IMR-90 (cell line): ENCODE data around the gene PAK6. TPM values are rescaled to one million over a fixed set of nuclear protein-coding genes. Genes with fewer than 3 reads are reported as not detected.

Experiments
- ATAC-seq: fragments of 200-7000 bp; cut with Tn5 transposase; 2 replicates; pipeline ENCODE4 v1.9.1; 2020; ENCODE audit warnings: low read depth, mild to moderate bottlenecking, moderate library complexity
- BruUV-seq: library from RNA; stranded (reverse); fragments of 400-500 nt; replicated peaks from 2 replicates; lab custom pipeline; 2021; lab: Mats Ljungman, UMichigan
- CTCF ChIA-PET: fragments of 300-600 bp; formaldehyde crosslinking; extraction: SDS; loops from one replicate; lab custom pipeline; 2021; ENCODE audit warnings: antibody characterized with exemption; lab: Yijun Ruan, JAX
- POLR2A ChIA-PET: fragments of 300-600 bp; sonication (Branson Sonifier 250); formaldehyde crosslinking; loops from one replicate; lab custom pipeline; 2022; ENCODE audit warnings: antibody characterized with exemption; ENCODE audit not compliant: unreplicated experiment; lab: Charles Lee
- DNase-seq: peaks from one replicate; pipeline ENCODE4 v3.0.0; 2013
- H2AFZ ChIP-seq: replicated peaks from 2 replicates; pipeline ENCODE3; 2013; ENCODE audit warnings: low read length, mild to moderate bottlenecking; ENCODE audit not compliant: poor library complexity
- H2AK5ac ChIP-seq: 2 replicates; pipeline ENCODE4 v1.6.1; 2013; ENCODE audit warnings: low read depth, low read length, inconsistent platforms
- H2AK9ac ChIP-seq: replicated peaks from 2 replicates; pipeline ENCODE3; 2013; ENCODE audit warnings: mild to moderate bottlenecking, low read depth, low read length, moderate library complexity; ENCODE audit not compliant: poor library complexity
- H2BK120ac ChIP-seq: 2 replicates; pipeline ENCODE4 v1.6.1; 2013; ENCODE audit warnings: low read depth, low read length, inconsistent platforms
- H2BK15ac ChIP-seq: 3 replicates; pipeline ENCODE4 v1.6.1; 2013; ENCODE audit warnings: low read depth, low read length, inconsistent platforms
- H2BK20ac ChIP-seq: 2 replicates; pipeline ENCODE4 v1.6.1; 2013; ENCODE audit warnings: low read depth, mild to moderate bottlenecking, inconsistent platforms, low read length, moderate library complexity
- H2BK5ac ChIP-seq: 2 replicates; pipeline ENCODE4 v1.6.1; 2013; ENCODE audit warnings: mild to moderate bottlenecking, low read depth, low read length, inconsistent platforms; ENCODE audit not compliant: poor library complexity, severe bottlenecking
- H3K14ac ChIP-seq: replicated peaks from 2 replicates; pipeline ENCODE4 v1.6.1; 2013; ENCODE audit warnings: low read depth, low read length, inconsistent platforms
- H3K18ac ChIP-seq: 2 replicates; pipeline ENCODE4 v1.6.1; 2013; ENCODE audit warnings: low read depth, low read length, control low read depth
- H3K23ac ChIP-seq: 2 replicates; pipeline ENCODE4 v1.6.1; 2013; ENCODE audit warnings: low read depth, low read length, inconsistent platforms
- H3K27ac ChIP-seq: 2 replicates; pipeline ENCODE4 v1.5.1; 2013; ENCODE audit warnings: mild to moderate bottlenecking, control low read depth, low read length; ENCODE audit not compliant: insufficient read depth
- H3K27me3 ChIP-seq: 2 replicates; pipeline ENCODE4 v1.6.1; 2013; ENCODE audit warnings: low read length; ENCODE audit not compliant: control insufficient read depth, insufficient read depth
- H3K36me3 ChIP-seq: 2 replicates; pipeline ENCODE4 v1.6.1; 2013; ENCODE audit warnings: low read length, mixed read lengths; ENCODE audit not compliant: control insufficient read depth, insufficient read depth
- H3K4ac ChIP-seq: 2 replicates; pipeline ENCODE4 v1.6.1; 2013; ENCODE audit warnings: low read depth, low read length, inconsistent platforms
- H3K4me1 ChIP-seq: 2 replicates; pipeline ENCODE4 v1.6.1; 2013; ENCODE audit warnings: low read length, mixed read lengths; ENCODE audit not compliant: control insufficient read depth, insufficient read depth
- H3K4me2 ChIP-seq: 2 replicates; pipeline ENCODE4 v1.6.1; 2013; ENCODE audit warnings: low read depth, mild to moderate bottlenecking, control low read depth, low read length, moderate library complexity
- H3K4me3 ChIP-seq: 2 replicates; pipeline ENCODE4 v1.5.1; 2013; ENCODE audit warnings: low read depth, mild to moderate bottlenecking, control low read depth, low read length, moderate library complexity; ENCODE audit not compliant: insufficient read depth
- H3K56ac ChIP-seq: 2 replicates; pipeline ENCODE4 v1.6.1; 2013; ENCODE audit warnings: low read length, inconsistent platforms; ENCODE audit not compliant: insufficient read depth; ENCODE audit errors: extremely low read depth
- H3K79me1 ChIP-seq, 2 experiments: 2 replicates each; pipeline ENCODE4 v1.6.1; 2013; ENCODE audit warnings: low read length in 2 of 2, inconsistent platforms in 1 of 2, low read depth in 1 of 2
- H3K9ac ChIP-seq: 2 replicates; pipeline ENCODE4 v1.6.1; 2013; ENCODE audit warnings: low read depth, low read length, control low read depth
- H3K9me1 ChIP-seq: 2 replicates; pipeline ENCODE4 v1.6.1; 2013; ENCODE audit warnings: low read length, inconsistent platforms; ENCODE audit not compliant: insufficient read depth
- H3K9me3 ChIP-seq: 2 replicates; pipeline ENCODE4 v1.6.1; 2013; ENCODE audit warnings: low read length; ENCODE audit not compliant: control insufficient read depth, insufficient read depth
- H4K20me1 ChIP-seq: 2 replicates; pipeline ENCODE4 v1.6.1; 2013; ENCODE audit warnings: low read length, inconsistent platforms; ENCODE audit not compliant: insufficient read depth
- H4K5ac ChIP-seq: 2 replicates; pipeline ENCODE4 v1.6.1; 2013; ENCODE audit warnings: mild to moderate bottlenecking, low read depth, low read length, control low read depth
- H4K8ac ChIP-seq, 2 experiments: 2 replicates each; pipeline ENCODE4 v1.6.1; 2013; ENCODE audit warnings: low read depth in 2 of 2, low read length in 2 of 2, control low read depth in 1 of 2, inconsistent platforms in 1 of 2
- H4K91ac ChIP-seq: 2 replicates; pipeline ENCODE4 v1.6.1; 2013; ENCODE audit warnings: low read depth, low read length, inconsistent platforms; ENCODE audit not compliant: insufficient read depth
- BHLHE40 ChIP-seq: fragments of 150-350 bp; IDR thresholded peaks from 2 replicates; pipeline ENCODE4 v1.6.1; 2016; ENCODE audit warnings: mild to moderate bottlenecking, low read depth, low read length
- CEBPB ChIP-seq: IDR thresholded peaks from 2 replicates; pipeline ENCODE4 v1.6.1; 2012; ENCODE audit warnings: low read depth, low read length, improper control_type of control experiment
- CHD1 ChIP-seq: IDR thresholded peaks from 2 replicates; pipeline ENCODE4 v1.6.1; 2012; ENCODE audit warnings: low read depth, low read length, improper control_type of control experiment
- CTCF ChIP-seq: conservative IDR thresholded peaks from 2 replicates; pipeline ENCODE4 v1.5.1; 2012; ENCODE audit warnings: mild to moderate bottlenecking, low read depth, low read length, improper control_type of control experiment
- ELK1 ChIP-seq: fragments of 150-350 bp; IDR thresholded peaks from 2 replicates; pipeline ENCODE4 v1.6.1; 2016; ENCODE audit warnings: low read depth, mild to moderate bottlenecking, low read length, moderate library complexity, borderline replicate concordance
- MAFK ChIP-seq: IDR thresholded peaks from 2 replicates; pipeline ENCODE4 v1.6.1; 2012; ENCODE audit warnings: low read depth, low read length, improper control_type of control experiment
- MAZ ChIP-seq: IDR thresholded peaks from 2 replicates; pipeline ENCODE4 v1.6.1; 2012; ENCODE audit warnings: low read depth, mild to moderate bottlenecking, low read length, improper control_type of control experiment, moderate library complexity, borderline replicate concordance
- MXI1 ChIP-seq: IDR thresholded peaks from 2 replicates; pipeline ENCODE4 v1.6.1; 2012; ENCODE audit warnings: low read depth, mild to moderate bottlenecking, low read length, moderate library complexity, borderline replicate concordance
- NFE2L2 ChIP-seq: fragments of 150-350 bp; IDR thresholded peaks from 2 replicates; pipeline ENCODE4 v1.6.1; 2016; ENCODE audit warnings: low read depth, mild to moderate bottlenecking, low read length
- POLR2A ChIP-seq: IDR thresholded peaks from 2 replicates; pipeline ENCODE4 v1.6.1; 2012; ENCODE audit warnings: mild to moderate bottlenecking, low read depth, low read length
- RAD21 ChIP-seq: IDR thresholded peaks from 2 replicates; pipeline ENCODE4 v1.6.1; 2012; ENCODE audit warnings: low read length, improper control_type of control experiment
- RCOR1 ChIP-seq: IDR thresholded peaks from 2 replicates; pipeline ENCODE4 v1.6.1; 2012; ENCODE audit warnings: mild to moderate bottlenecking, low read length, improper control_type of control experiment; ENCODE audit not compliant: insufficient replicate concordance
- RFX5 ChIP-seq: IDR thresholded peaks from 2 replicates; pipeline ENCODE4 v1.8.0; 2012; ENCODE audit warnings: low read depth, mild to moderate bottlenecking, low read length, moderate library complexity
- USF2 ChIP-seq: fragments of 150-350 bp; IDR thresholded peaks from 2 replicates; pipeline ENCODE4 v1.6.1; 2017; ENCODE audit warnings: mild to moderate bottlenecking, antibody characterized with exemption, low read length, low read depth
- WGBS, 2 experiments: methylation state at CpG; one replicate each; pipeline versions ENCODE4 v1.1.5 to v1.1.7; 2013; ENCODE audit warnings: missing lambda C conversion rate in 2 of 2; ENCODE audit not compliant: insufficient read length in 1 of 2; ENCODE audit errors: extremely low coverage in 2 of 2; 5-methylcytosine and 5-hydroxymethylcytosine counted together
- dilution Hi-C: fragments of 300-500 bp; cut with HindIII; formaldehyde crosslinking; loops from one replicate; pipeline ENCODE4 v1.14.3; 2018; ENCODE audit warnings: low sequenced_read_pairs; ENCODE audit not compliant: unreplicated experiment
- in situ Hi-C: fragments of 300-500 bp; cut with MboI; formaldehyde crosslinking; loops from 3 replicates; pipeline ENCODE4 v1.14.3; 2019; ENCODE audit warnings: low sequenced_read_pairs, inconsistent platforms, mixed read lengths
- intact Hi-C: fragments of 100-400 bp; cut with micrococcal nuclease; formaldehyde crosslinking; loops from 2 replicates; pipeline ENCODE4 v1.10.0; 2022
- polyA plus RNA-seq, 3 experiments: library from polyadenylated mRNA; depleted of rRNA; stranded (reverse); fragments of >200 nt; gene quantifications; 2 replicates each; pipeline ENCODE4 v1.2.3, GENCODE V29; 2012; ENCODE audit warnings: low replicate concordance in 1 of 3
- total RNA-seq: library from RNA; depleted of rRNA; stranded (reverse); fragments of >200 nt; gene quantifications from 2 replicates; pipeline ENCODE4 v1.2.3, GENCODE V29; 2012

PAK6 gene
- total and polyA plus RNA-seq, 2 of the 4 experiments (the other 2 are of a cell fraction): 0.21 TPM; not detected in 1

- BruUV-seq: no TSS peak
- no peak overlapping the region for H4K8ac ChIP-seq
- H2BK15ac ChIP-seq: no peak overlapping the region
- no peaks in the 10 kb centered on the region for H3K4me1 ChIP-seq
- H3K14ac ChIP-seq: no peak overlapping the region
- H4K91ac ChIP-seq: no peak overlapping the region
- no peak overlapping the region for H3K56ac ChIP-seq
- no peaks in the 10 kb centered on the region for H3K36me3 ChIP-seq
- no peak overlapping the region for H2AK9ac ChIP-seq
- dilution Hi-C loops: no loop called here
- no peak overlapping the region for H3K27ac ChIP-seq
- H3K4me2 ChIP-seq: no peak overlapping the region
- H3K9me1 ChIP-seq: no peaks in the 10 kb centered on the region
- CTCF ChIA-PET: no interaction called here
- DNase-seq: no peak
- no peaks in the 10 kb centered on the region for H3K79me1 ChIP-seq
- no peak for TF ChIP-seq POLR2A
- TF ChIP-seq RAD21: no peak
- TF ChIP-seq ELK1: no peak
- no peak for TF ChIP-seq BHLHE40
- TF ChIP-seq CHD1: no peak
- TF ChIP-seq RCOR1: no peak
- TF ChIP-seq CTCF: no peak
- no peak for TF ChIP-seq MAZ
- no peak for TF ChIP-seq USF2
- no peak for TF ChIP-seq RFX5
- TF ChIP-seq MXI1: no peak
- TF ChIP-seq MAFK: no peak
- no peak for TF ChIP-seq NFE2L2
- no peak for TF ChIP-seq CEBPB
- H2BK20ac ChIP-seq: no peak overlapping the region
- intact Hi-C loops: no loop called here
- H3K4me3 ChIP-seq: no peak overlapping the region
- H2AFZ ChIP-seq: no peak overlapping the region
- ATAC-seq: no peak
- no peak overlapping the region for H2AK5ac ChIP-seq
- peaks cover 29% of the 10 kb centered on the region for H3K27me3 ChIP-seq
- H3K18ac ChIP-seq: no peak overlapping the region
- H4K5ac ChIP-seq: no peak overlapping the region
- H3K23ac ChIP-seq: no peak overlapping the region
- H2BK120ac ChIP-seq: no peak overlapping the region
- no peaks in the 10 kb centered on the region for H3K9me3 ChIP-seq
- POLR2A ChIA-PET: no interaction called here
- no peak overlapping the region for H2BK5ac ChIP-seq
- no peak overlapping the region for H3K4ac ChIP-seq
- H3K9ac ChIP-seq: no peak overlapping the region
- in situ Hi-C loops: no loop called here
- no peaks in the 10 kb centered on the region for H4K20me1 ChIP-seq
- no CpG with 5 or more reads among the region's 3 CpGs for WGBS, 2 experiments
These were observed 78.1 kb downstream of the PAK6 start for GRCh38 chr15:40316931-40317330.
